Neuronal stem cell (in vitro differentiated cells): ENCODE measurements around the gene S100G.
"Not testable (repeated sequence)": the region's sequence is repeated elsewhere in the genome, so short reads cannot be mapped to it uniquely, and the experiment has no call there.

Source experiments
- DNase-seq: peaks from one replicate; pipeline ENCODE4 v3.0.0-alpha.2; 2013; ENCODE audit warnings: low spot score
- H2AFZ ChIP-seq: one replicate; pipeline ENCODE4 v1.6.1; 2013; ENCODE audit warnings: mild to moderate bottlenecking, low read length, inconsistent platforms
- H2AK5ac ChIP-seq: 2 replicates; pipeline ENCODE4 v1.6.1; 2013; ENCODE audit warnings: low read depth, mild to moderate bottlenecking, inconsistent platforms, low read length, moderate library complexity, mixed read lengths
- H2BK120ac ChIP-seq: 2 replicates; pipeline ENCODE4 v1.6.1; 2013; ENCODE audit warnings: low read depth, mild to moderate bottlenecking, inconsistent platforms, low read length, moderate library complexity, mixed read lengths
- H2BK12ac ChIP-seq: one replicate; pipeline ENCODE4 v1.6.1; 2013; ENCODE audit warnings: low read length, inconsistent platforms
- H2BK15ac ChIP-seq: 2 replicates; pipeline ENCODE4 v1.6.1; 2013; ENCODE audit warnings: mild to moderate bottlenecking, low read length, inconsistent platforms, mixed read lengths
- H2BK5ac ChIP-seq: one replicate; pipeline ENCODE4 v1.6.1; 2013; ENCODE audit warnings: inconsistent platforms, mild to moderate bottlenecking, low read length, moderate library complexity
- H3K14ac ChIP-seq: one replicate; pipeline ENCODE4 v1.6.1; 2013; ENCODE audit warnings: low read length, inconsistent platforms
- H3K18ac ChIP-seq: 2 replicates; pipeline ENCODE4 v1.6.1; 2013; ENCODE audit warnings: low read length, inconsistent platforms
- H3K23ac ChIP-seq: 2 replicates; pipeline ENCODE4 v1.6.1; 2013; ENCODE audit warnings: low read depth, mild to moderate bottlenecking, mixed read lengths, low read length, inconsistent platforms; ENCODE audit not compliant: poor library complexity
- H3K27ac ChIP-seq: replicated peaks from 3 replicates; pipeline ENCODE4 v1.5.1; 2013; ENCODE audit warnings: low read length, inconsistent platforms
- H3K27me3 ChIP-seq, 3 experiments: 2 replicates each; pipeline ENCODE4 v1.6.1; 2013; ENCODE audit warnings: low read length in 3 of 3, mild to moderate bottlenecking in 2 of 3, inconsistent platforms in 1 of 3, low read depth in 1 of 3, mixed read lengths in 1 of 3, moderate library complexity in 1 of 3; ENCODE audit not compliant: control insufficient read depth in 3 of 3, insufficient read depth in 3 of 3
- H3K36me3 ChIP-seq, 2 donors: replicated peaks in 1 of 2; 2 replicates each; pipeline ENCODE4 v1.6.1; 2013; ENCODE audit warnings: low read length in 2 of 2; ENCODE audit not compliant: control insufficient read depth in 2 of 2, insufficient read depth in 2 of 2
- H3K4ac ChIP-seq: 2 replicates; pipeline ENCODE4 v1.6.1; 2013; ENCODE audit warnings: inconsistent platforms, mild to moderate bottlenecking, low read length, moderate library complexity
- H3K4me1 ChIP-seq, 2 donors: 1 replicate in 1 of 2; 2 replicates in 1 of 2; pipeline ENCODE4 v1.6.1; 2013; ENCODE audit warnings: low read length in 2 of 2, low read depth in 1 of 2; ENCODE audit not compliant: control insufficient read depth in 2 of 2, insufficient read depth in 1 of 2
- H3K4me2 ChIP-seq: one replicate; pipeline ENCODE4 v1.6.1; 2013; ENCODE audit warnings: mild to moderate bottlenecking, low read length, inconsistent platforms; ENCODE audit not compliant: insufficient read depth, poor library complexity, severe bottlenecking
- H3K4me3 ChIP-seq, 2 donors: 2 replicates each; pipeline ENCODE4 v1.5.1; 2013; ENCODE audit warnings: low read length in 2 of 2, mild to moderate bottlenecking in 2 of 2, inconsistent platforms in 1 of 2, moderate library complexity in 1 of 2
- H3K79me1 ChIP-seq: one replicate; pipeline ENCODE4 v1.6.1; 2013; ENCODE audit warnings: low read depth, mild to moderate bottlenecking, inconsistent platforms, low read length, moderate library complexity
- H3K9ac ChIP-seq: one replicate; pipeline ENCODE4 v1.6.1; 2013; ENCODE audit warnings: mild to moderate bottlenecking, low read depth, low read length, inconsistent platforms; ENCODE audit not compliant: poor library complexity
- H3K9me3 ChIP-seq, 2 donors: replicated peaks in 1 of 2; 2 replicates each; pipeline versions ENCODE3 to v1.6.1; 2013; ENCODE audit warnings: low read length in 2 of 2, mild to moderate bottlenecking in 2 of 2, inconsistent platforms in 1 of 2, low read depth in 1 of 2, mixed read lengths in 1 of 2, moderate library complexity in 1 of 2; ENCODE audit not compliant: control insufficient read depth in 2 of 2, insufficient read depth in 1 of 2
- H4K8ac ChIP-seq: one replicate; pipeline ENCODE4 v1.6.1; 2013; ENCODE audit warnings: low read depth, mild to moderate bottlenecking, inconsistent platforms, low read length, moderate library complexity
- H4K91ac ChIP-seq: one replicate; pipeline ENCODE4 v1.6.1; 2013; ENCODE audit warnings: low read length, low read depth, mild to moderate bottlenecking, inconsistent platforms; ENCODE audit not compliant: poor library complexity
- WGBS, 2 donors: extraction: QIAGEN DNeasy Blood & Tissue Kit; methylation state at CpG; one replicate each; pipeline ENCODE4 v1.1.7; 2013; ENCODE audit warnings: missing lambda C conversion rate in 2 of 2, mixed read lengths in 1 of 2; ENCODE audit not compliant: insufficient read length in 2 of 2, insufficient replicate concordance in 1 of 2; ENCODE audit errors: extremely low coverage in 2 of 2; 5-methylcytosine and 5-hydroxymethylcytosine counted together

Gene S100G

GRCh38 chrX:16628511-16628910 lies 21.4 kb upstream of the S100G start:
- not testable (repeated sequence) for H3K27me3 ChIP-seq, H3K23ac ChIP-seq, H3K9ac ChIP-seq, H2AK5ac ChIP-seq, H3K4me1 ChIP-seq, H4K8ac ChIP-seq, DNase-seq, H3K4ac ChIP-seq, H3K4me3 ChIP-seq, H3K36me3 ChIP-seq, H3K18ac ChIP-seq, H3K14ac ChIP-seq, H4K91ac ChIP-seq, H3K9me3 ChIP-seq, H2BK15ac ChIP-seq, H2BK120ac ChIP-seq, H3K79me1 ChIP-seq, H2BK12ac ChIP-seq, H2AFZ ChIP-seq, H3K4me2 ChIP-seq, H2BK5ac ChIP-seq
- peak overlapping the region; percentile 64 for H3K27ac ChIP-seq
- WGBS, 2 donors = no CpG with 5 or more reads among the region's 6 CpGs

- no peak overlapping the region for H3K9ac ChIP-seq
- H4K8ac ChIP-seq = no peak overlapping the region
- no peaks in the 10 kb centered on the region for H3K27me3 ChIP-seq
- peaks cover 5 to 9% of the 10 kb centered on the region in 2 donors for H3K4me1 ChIP-seq
- no peak overlapping the region for H4K91ac ChIP-seq
- H2BK12ac ChIP-seq = no peak overlapping the region
- no peak overlapping the region for H3K14ac ChIP-seq
- H3K23ac ChIP-seq = no peak overlapping the region
- no CpG with 5 or more reads among the region's 17 CpGs for WGBS, 2 donors
- no peak overlapping the region for H3K4ac ChIP-seq
- peak overlapping the region; percentile 64 for H3K27ac ChIP-seq
- DNase-seq = peak; percentile 30
- no peak overlapping the region for H2BK120ac ChIP-seq
- H3K18ac ChIP-seq = no peak overlapping the region
- H2AFZ ChIP-seq = no peak overlapping the region
- H2BK5ac ChIP-seq = no peak overlapping the region
- H3K9me3 ChIP-seq = no peaks in the 10 kb centered on the region
- H3K4me2 ChIP-seq = no peak overlapping the region
- H3K36me3 ChIP-seq = peaks cover 0 to 12% of the 10 kb centered on the region in 2 donors
- no peak overlapping the region for H2BK15ac ChIP-seq
- no peaks in the 10 kb centered on the region for H3K79me1 ChIP-seq
- no peak overlapping the region for H3K4me3 ChIP-seq
- no peak overlapping the region for H2AK5ac ChIP-seq
These were observed 20.9 kb upstream of the S100G start for GRCh38 chrX:16628946-16629595.

- no peak overlapping the region for H4K91ac ChIP-seq
- no peak overlapping the region for H3K4me2 ChIP-seq
- no peak for DNase-seq
- no peak overlapping the region for H2BK15ac ChIP-seq
- H2AFZ ChIP-seq = no peak overlapping the region
- no peak overlapping the region for H3K9ac ChIP-seq
- H3K18ac ChIP-seq = no peak overlapping the region
- no peak overlapping the region for H3K4ac ChIP-seq
- H3K27ac ChIP-seq = peak overlapping the region; percentile 59
- H3K9me3 ChIP-seq = no peaks in the 10 kb centered on the region
- H3K27me3 ChIP-seq = no peaks in the 10 kb centered on the region
- H2BK5ac ChIP-seq = no peak overlapping the region
- no CpG with 5 or more reads among the region's 4 CpGs for WGBS, 2 donors
- no peak overlapping the region for H3K4me3 ChIP-seq
- H3K36me3 ChIP-seq = peaks cover 0 to 12% of the 10 kb centered on the region in 2 donors
- peaks cover 5 to 9% of the 10 kb centered on the region in 2 donors for H3K4me1 ChIP-seq
- H2AK5ac ChIP-seq = no peak overlapping the region
- no peaks in the 10 kb centered on the region for H3K79me1 ChIP-seq
- H2BK12ac ChIP-seq = no peak overlapping the region
- no peak overlapping the region for H3K23ac ChIP-seq
- no peak overlapping the region for H2BK120ac ChIP-seq
- no peak overlapping the region for H4K8ac ChIP-seq
- no peak overlapping the region for H3K14ac ChIP-seq
These were observed 20.0 kb upstream of the S100G start for GRCh38 chrX:16629909-16630308.

GRCh38 chrX:16633754-16634153 lies 16.2 kb upstream of the S100G start:
- H3K14ac ChIP-seq = no peak overlapping the region
- H2BK15ac ChIP-seq = no peak overlapping the region
- no peak overlapping the region for H3K4me2 ChIP-seq
- H2BK5ac ChIP-seq = no peak overlapping the region
- no peaks in the 10 kb centered on the region for H3K79me1 ChIP-seq
- H3K36me3 ChIP-seq = peaks cover 0 to 30% of the 10 kb centered on the region in 2 donors
- no peak overlapping the region for H2AFZ ChIP-seq
- H3K27me3 ChIP-seq = no peaks in the 10 kb centered on the region
- peaks cover 5 to 7% of the 10 kb centered on the region in 2 donors for H3K4me1 ChIP-seq
- H2BK12ac ChIP-seq = no peak overlapping the region
- no peaks in the 10 kb centered on the region for H3K9me3 ChIP-seq
- H3K23ac ChIP-seq = no peak overlapping the region
- no peak overlapping the region for H2BK120ac ChIP-seq
- H3K18ac ChIP-seq = no peak overlapping the region
- H2AK5ac ChIP-seq = no peak overlapping the region
- no peak overlapping the region for H3K4ac ChIP-seq
- H3K9ac ChIP-seq = no peak overlapping the region
- no peak overlapping the region for H3K4me3 ChIP-seq
- no peak overlapping the region for H3K27ac ChIP-seq
- H4K91ac ChIP-seq = no peak overlapping the region
- no peak for DNase-seq
- WGBS, 2 donors = no CpG with 5 or more reads among the region's 4 CpGs
- H4K8ac ChIP-seq = no peak overlapping the region
